Progenitor cell of endocrine pancreas (in vitro differentiated cells): ENCODE data around the gene EIF4E1B. TPM values are rescaled to one million over a fixed set of nuclear protein-coding genes. Genes with fewer than 3 reads are reported as not detected.

Experiments
- DNase-seq: peaks from one replicate; pipeline ENCODE4 v3.0.0; 2021; ENCODE audit warnings: low spot score; ENCODE audit not compliant: unreplicated experiment
- H3K27ac Mint-ChIP-seq: 2 replicates; pipeline ENCODE4 v1.8.0; 2021; ENCODE audit warnings: mild to moderate bottlenecking, moderate library complexity, mixed read lengths
- H3K27me3 Mint-ChIP-seq: 2 replicates; pipeline ENCODE4 v1.8.0; 2021; ENCODE audit warnings: mixed read lengths
- H3K36me3 Mint-ChIP-seq: 2 replicates; pipeline ENCODE4 v1.8.0; 2022; ENCODE audit warnings: mixed read lengths; ENCODE audit not compliant: insufficient read depth
- H3K4me1 Mint-ChIP-seq: 2 replicates; pipeline ENCODE4 v1.8.0; 2021; ENCODE audit warnings: low read depth, mixed read lengths
- H3K4me3 Mint-ChIP-seq: 2 replicates; pipeline ENCODE4 v1.8.0; 2021; ENCODE audit warnings: low read depth, mild to moderate bottlenecking, moderate library complexity, mixed read lengths
- H3K9me3 Mint-ChIP-seq: 2 replicates; pipeline ENCODE4 v1.8.0; 2021; ENCODE audit warnings: low read depth, mixed read lengths
- CTCF ChIP-seq: fragments of 200-600 bp; sonication (generic); IDR thresholded peaks from one replicate; pipeline ENCODE4 v1.5.0; 2021; ENCODE audit warnings: antibody characterized with exemption, mild to moderate bottlenecking; ENCODE audit not compliant: unreplicated experiment
- total RNA-seq: library from RNA; stranded (reverse); gene quantifications from 2 replicates; pipeline ENCODE4 v1.2.1, GENCODE V29; 2021

Gene EIF4E1B
- total RNA-seq, 1 donor from 2014 or later = not detected

- Mint-ChIP-seq H3K27me3 (peaks cover 72% of the 10 kb centered on the region), H3K36me3 (no peaks in the 10 kb centered on the region), H3K4me1 (peaks cover 6% of the 10 kb centered on the region), H3K9me3 (no peaks in the 10 kb centered on the region), H3K27ac (no peak overlapping the region), H3K4me3 (no peak overlapping the region)
- TF ChIP-seq CTCF = no peak
- DNase-seq = no peak
Measured at GRCh38 chr5:176612855-176613254, 17.6 kb upstream of the EIF4E1B start.

- no peak for DNase-seq
- Mint-ChIP-seq H3K4me3 (no peak overlapping the region), H3K36me3 (no peaks in the 10 kb centered on the region), H3K9me3 (no peaks in the 10 kb centered on the region), H3K27ac (no peak overlapping the region), H3K4me1 (no peaks in the 10 kb centered on the region), H3K27me3 (peaks cover 82% of the 10 kb centered on the region)
- no peak for TF ChIP-seq CTCF
Measured at GRCh38 chr5:176614805-176615478, 15.5 kb upstream of the EIF4E1B start.

DNA sequence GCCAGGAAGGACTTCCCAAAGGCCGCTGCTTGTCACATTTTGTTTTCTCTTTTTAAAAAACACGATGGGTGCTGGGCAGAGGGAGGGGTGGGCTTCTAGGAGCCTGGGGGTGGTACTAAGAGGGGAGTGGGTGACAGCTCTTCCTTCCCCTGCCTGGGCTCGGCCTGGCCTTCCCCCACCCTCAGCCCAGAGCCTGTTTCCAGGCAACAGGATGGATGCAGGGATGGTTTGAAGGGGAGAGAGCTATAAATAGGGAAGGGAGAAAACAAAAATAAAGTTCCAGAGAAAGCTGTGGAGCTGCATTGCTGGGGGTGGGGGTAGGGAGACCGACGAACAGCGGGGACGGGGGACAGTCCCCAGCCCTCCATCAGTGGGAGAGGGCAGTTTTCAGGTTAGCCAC, 14.0 kb upstream of the EIF4E1B start:
- H3K4me1 Mint-ChIP-seq = no peaks in the 10 kb centered on the region
- no peaks in the 10 kb centered on the region for H3K36me3 Mint-ChIP-seq
- TF ChIP-seq CTCF = no peak
- no peak overlapping the region for H3K4me3 Mint-ChIP-seq
- DNase-seq = no peak
- no peaks in the 10 kb centered on the region for H3K9me3 Mint-ChIP-seq
- H3K27ac Mint-ChIP-seq = no peak overlapping the region
- peaks cover 90% of the 10 kb centered on the region for H3K27me3 Mint-ChIP-seq

- Mint-ChIP-seq H3K36me3 (no peaks in the 10 kb centered on the region), H3K4me3 (no peak overlapping the region), H3K27me3 (peaks cover 90% of the 10 kb centered on the region), H3K27ac (no peak overlapping the region), H3K9me3 (no peaks in the 10 kb centered on the region), H3K4me1 (no peaks in the 10 kb centered on the region)
- DNase-seq = no peak
- TF ChIP-seq CTCF = no peak
Measured at GRCh38 chr5:176618783-176619182, 11.7 kb upstream of the EIF4E1B start.

DNA sequence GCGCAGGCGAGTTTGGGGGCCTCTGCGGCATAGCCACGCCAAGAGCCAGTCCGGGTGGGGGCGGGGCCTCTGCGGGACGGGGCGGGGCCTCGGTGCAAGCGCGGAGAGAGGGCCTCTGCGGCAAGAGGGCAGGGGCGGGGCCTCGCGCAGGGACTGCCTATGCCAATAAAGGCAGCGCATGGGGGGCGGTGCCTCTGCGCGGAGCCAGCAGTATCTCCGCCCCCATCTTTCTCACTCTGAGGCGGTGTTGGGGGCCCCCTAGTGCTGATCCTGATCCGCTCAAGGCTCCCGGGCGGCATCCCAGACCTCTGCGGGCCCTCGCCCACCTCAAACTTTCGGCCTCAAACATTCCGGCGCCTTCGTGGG, 11.3 kb upstream of the EIF4E1B start:
- DNase-seq = peak; percentile 45
- no peaks in the 10 kb centered on the region for H3K9me3 Mint-ChIP-seq
- no peaks in the 10 kb centered on the region for H3K36me3 Mint-ChIP-seq
- H3K4me3 Mint-ChIP-seq = no peak overlapping the region
- H3K4me1 Mint-ChIP-seq = no peaks in the 10 kb centered on the region
- peak; percentile 22 for TF ChIP-seq CTCF
- H3K27me3 Mint-ChIP-seq = peaks cover 90% of the 10 kb centered on the region
- no peak overlapping the region for H3K27ac Mint-ChIP-seq
